HG03460 (cell line): ENCODE results near the gene GPX6.
"Not testable (repeated sequence)": the region's sequence is repeated elsewhere in the genome, so short reads cannot be mapped to it uniquely, and the experiment has no call there.

Experiments
- ATAC-seq: cut with Tn5 transposase; IDR thresholded peaks from one replicate; pipeline ENCODE4 v1.9.1; 2021; ENCODE audit not compliant: unreplicated experiment

GPX6 gene

GRCh38 chr6:28486533-28486932 lies 29.1 kb downstream of the GPX6 start:
- ATAC-seq: no peak

GRCh38 chr6:28485482-28485881 lies 30.1 kb downstream of the GPX6 start:
- no peak for ATAC-seq

- no peak for ATAC-seq
Measured at GRCh38 chr6:28480253-28480932, 35.2 kb downstream of the GPX6 start.

GRCh38 chr6:28478518-28478917 lies 37.1 kb downstream of the GPX6 start:
- ATAC-seq: no peak

GRCh38 chr6:28474441-28475219 lies 41.0 kb downstream of the GPX6 start:
- ATAC-seq: no peak

GRCh38 chr6:28469153-28469745 lies 46.3 kb downstream of the GPX6 start:
- not testable (repeated sequence) for ATAC-seq

- no peak for ATAC-seq
Measured at GRCh38 chr6:28468056-28468455, 47.5 kb downstream of the GPX6 start.

- no peak for ATAC-seq
Measured at GRCh38 chr6:28462401-28462800, 53.2 kb downstream of the GPX6 start.

- ATAC-seq: no peak
Measured at GRCh38 chr6:28458568-28458967, 57.0 kb downstream of the GPX6 start.
